HG02610 (cell line): ENCODE results near the gene DHCR24.
A peak's percentile ranks its signal among the peaks of the same experiment; 100 is the strongest.

Experiments used
- ATAC-seq: cut with Tn5 transposase; IDR thresholded peaks from one replicate; pipeline ENCODE4 v1.9.1; 2021; ENCODE audit warnings: mild to moderate bottlenecking, moderate library complexity; ENCODE audit not compliant: unreplicated experiment

DHCR24 gene

GRCh38 chr1:54804471-54805132, 82.4 kb downstream of the DHCR24 start:
- ATAC-seq: peak; percentile 50

GRCh38 chr1:54803761-54804470, 83.1 kb downstream of the DHCR24 start:
- no peak for ATAC-seq

GRCh38 chr1:54800899-54801759, 85.9 kb downstream of the DHCR24 start, which contains the start of gene TTC22:
Gene TTC22, minus strand, starts transcription at chr1:54801323. Its CDS starts 160 bp downstream, at chr1:54801163.
- peak; percentile 59 for ATAC-seq

GRCh38 chr1:54800041-54800898, 86.7 kb downstream of the DHCR24 start:
- ATAC-seq: no peak
